ENCODE measurements around the gene CEACAM16.

Gene CEACAM16

DNA sequence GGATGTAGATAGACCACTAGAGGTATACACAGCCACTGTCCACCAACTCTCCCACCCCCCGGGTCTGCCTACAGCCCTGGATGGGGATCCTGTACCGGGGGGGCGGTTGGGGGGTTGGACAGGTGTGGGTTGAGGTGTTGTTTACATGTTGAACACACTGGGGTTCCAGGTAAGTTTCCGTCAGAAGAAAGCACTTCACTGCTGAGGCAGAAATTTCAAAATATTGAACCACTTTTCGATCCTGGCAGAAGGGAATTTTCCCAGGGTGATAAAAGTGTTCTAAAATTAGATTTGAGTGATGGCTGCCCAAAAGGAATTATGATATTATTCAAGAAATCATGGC lies 6.6 kb upstream of the CEACAM16 start:
- no peak overlapping the region for H3K4me3 ChIP-seq (ENCODE audit: low read length)
- TF ChIP-seq, protein P1, sequence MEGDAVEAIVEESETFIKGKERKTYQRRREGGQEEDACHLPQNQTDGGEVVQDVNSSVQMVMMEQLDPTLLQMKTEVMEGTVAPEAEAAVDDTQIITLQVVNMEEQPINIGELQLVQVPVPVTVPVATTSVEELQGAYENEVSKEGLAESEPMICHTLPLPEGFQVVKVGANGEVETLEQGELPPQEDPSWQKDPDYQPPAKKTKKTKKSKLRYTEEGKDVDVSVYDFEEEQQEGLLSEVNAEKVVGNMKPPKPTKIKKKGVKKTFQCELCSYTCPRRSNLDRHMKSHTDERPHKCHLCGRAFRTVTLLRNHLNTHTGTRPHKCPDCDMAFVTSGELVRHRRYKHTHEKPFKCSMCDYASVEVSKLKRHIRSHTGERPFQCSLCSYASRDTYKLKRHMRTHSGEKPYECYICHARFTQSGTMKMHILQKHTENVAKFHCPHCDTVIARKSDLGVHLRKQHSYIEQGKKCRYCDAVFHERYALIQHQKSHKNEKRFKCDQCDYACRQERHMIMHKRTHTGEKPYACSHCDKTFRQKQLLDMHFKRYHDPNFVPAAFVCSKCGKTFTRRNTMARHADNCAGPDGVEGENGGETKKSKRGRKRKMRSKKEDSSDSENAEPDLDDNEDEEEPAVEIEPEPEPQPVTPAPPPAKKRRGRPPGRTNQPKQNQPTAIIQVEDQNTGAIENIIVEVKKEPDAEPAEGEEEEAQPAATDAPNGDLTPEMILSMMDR (IDR thresholded peaks at IDR 0.05; ENCODE audit: insufficient read depth, low read depth, low read length, missing control alignments), result no peak
- no peak for DNase-seq (ENCODE audit: low read depth)

GRCh38 chr19:44694184-44694579 lies 4.8 kb upstream of the CEACAM16 start:
- DNase-seq (ENCODE audit: low read depth), result no peak
- TF ChIP-seq, protein P1 (IDR thresholded peaks at IDR 0.05; ENCODE audit: insufficient read depth, low read depth, low read length, missing control alignments), result peak; percentile 36
- H3K4me3 ChIP-seq (ENCODE audit: low read length), result no peak overlapping the region

- DNase-seq (ENCODE audit: low read depth), result no peak
Observed at GRCh38 chr19:44696939-44697669, 1.8 kb upstream of the CEACAM16 start.

DNA sequence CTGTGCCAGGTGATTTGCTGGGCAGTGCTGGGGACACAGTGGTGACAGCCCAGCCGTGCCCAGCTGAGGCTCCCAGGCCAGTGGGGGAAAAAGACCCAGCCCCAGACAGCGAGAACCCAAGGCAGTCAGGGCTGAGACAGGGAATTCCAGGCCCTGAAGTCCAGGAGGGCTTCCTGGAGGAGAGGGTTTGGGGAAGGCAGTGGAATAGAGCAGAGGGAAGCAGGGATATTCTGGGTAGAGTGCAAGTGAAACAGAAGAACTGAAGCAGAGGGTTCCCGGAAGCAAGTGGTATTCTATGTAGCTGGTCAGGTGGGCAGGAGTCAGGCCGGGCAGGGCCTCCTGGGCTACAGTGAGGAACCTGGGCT lies 1.3 kb upstream of the CEACAM16 start:
- no peak overlapping the region for H3K4me3 ChIP-seq (ENCODE audit: low read length)
- TF ChIP-seq, protein P1 (IDR thresholded peaks at IDR 0.05; ENCODE audit: insufficient read depth, low read depth, low read length, missing control alignments), result no peak
- no peak for DNase-seq (ENCODE audit: low read depth)

More at GRCh38 chr19:44696939-44697669, 1.8 kb upstream of the CEACAM16 start:
- TF ChIP-seq, protein P1 (IDR thresholded peaks at IDR 0.05; ENCODE audit: insufficient read depth, low read depth, low read length, missing control alignments), result no peak
- no peak overlapping the region for H3K4me3 ChIP-seq (ENCODE audit: low read length)

GRCh38 chr19:44700547-44700946 lies 1.6 kb downstream of the CEACAM16 start:
- H3K4me3 ChIP-seq (ENCODE audit: low read length), result no peak overlapping the region
- TF ChIP-seq, protein P1 (IDR thresholded peaks at IDR 0.05; ENCODE audit: insufficient read depth, low read depth, low read length, missing control alignments), result no peak

DNA sequence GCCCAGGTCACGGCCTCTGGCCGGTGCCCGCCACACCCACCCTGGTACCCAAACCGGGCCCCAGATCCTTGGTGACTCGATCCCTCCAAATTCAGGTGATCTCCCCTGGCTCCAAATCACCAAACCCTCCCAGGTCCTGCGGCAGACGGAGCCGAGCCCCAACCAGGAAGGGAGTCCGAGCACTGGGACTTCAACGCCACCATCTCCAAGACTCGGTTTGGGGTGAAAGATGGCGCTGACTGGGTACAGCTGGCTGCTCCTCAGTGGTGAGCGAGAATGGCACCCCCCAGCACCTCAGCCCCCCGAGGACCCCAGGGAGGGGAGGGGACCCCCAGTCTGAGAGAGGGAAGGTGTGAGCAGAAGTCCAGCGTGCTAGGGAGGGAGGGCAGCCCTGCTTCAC lies 2.3 kb downstream of the CEACAM16 start:
- no peak for DNase-seq (ENCODE audit: low read depth)
- TF ChIP-seq, protein P1 (IDR thresholded peaks at IDR 0.05; ENCODE audit: insufficient read depth, low read depth, low read length, missing control alignments), result no peak
- no peak overlapping the region for H3K4me3 ChIP-seq (ENCODE audit: low read length)

More at GRCh38 chr19:44700547-44700946, 1.6 kb downstream of the CEACAM16 start:
- no peak for DNase-seq (ENCODE audit: low read depth)

All from epithelial cell of esophagus (primary cell).